ENCODE results near the gene PLET1.

DNA sequence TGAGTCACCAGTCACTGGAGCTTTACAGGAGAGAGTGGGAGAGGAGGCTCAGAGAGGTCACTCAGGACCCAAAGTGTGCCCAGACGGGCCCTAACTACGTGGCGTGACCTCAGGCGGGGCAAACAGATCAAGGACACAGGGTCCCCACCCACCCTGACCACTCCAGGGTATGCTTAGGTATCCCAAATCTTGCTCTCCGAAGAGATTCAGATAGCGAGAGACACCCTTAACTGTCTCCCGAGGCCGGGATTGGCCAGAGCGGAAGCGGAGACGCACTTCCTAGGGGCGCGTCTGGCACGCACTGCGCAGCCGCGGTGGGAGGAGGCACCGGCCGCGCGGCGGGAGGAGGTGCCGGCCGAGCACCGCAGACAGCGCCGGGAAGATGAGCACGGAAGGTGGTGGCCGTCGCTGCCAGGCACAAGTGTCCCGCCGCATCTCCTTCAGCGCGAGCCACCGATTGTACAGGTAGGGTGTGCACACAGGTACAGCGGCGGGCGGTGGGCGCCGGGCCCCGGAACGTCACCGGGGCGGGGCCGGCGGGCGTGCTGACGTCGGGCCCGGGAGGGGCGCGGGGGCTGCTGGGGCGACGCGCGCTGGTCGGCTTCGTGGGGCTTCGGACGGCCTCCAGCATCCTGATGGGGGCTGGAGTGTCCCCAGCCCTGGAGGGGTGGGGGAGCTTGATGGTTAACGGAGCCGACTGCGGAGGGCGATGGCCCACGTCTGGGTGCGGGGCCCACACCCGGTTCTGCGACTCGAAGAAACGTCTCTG lies 34.4 kb downstream of the PLET1 start, which contains the start of gene PTS:
- TF ChIP-seq, protein P1, sequence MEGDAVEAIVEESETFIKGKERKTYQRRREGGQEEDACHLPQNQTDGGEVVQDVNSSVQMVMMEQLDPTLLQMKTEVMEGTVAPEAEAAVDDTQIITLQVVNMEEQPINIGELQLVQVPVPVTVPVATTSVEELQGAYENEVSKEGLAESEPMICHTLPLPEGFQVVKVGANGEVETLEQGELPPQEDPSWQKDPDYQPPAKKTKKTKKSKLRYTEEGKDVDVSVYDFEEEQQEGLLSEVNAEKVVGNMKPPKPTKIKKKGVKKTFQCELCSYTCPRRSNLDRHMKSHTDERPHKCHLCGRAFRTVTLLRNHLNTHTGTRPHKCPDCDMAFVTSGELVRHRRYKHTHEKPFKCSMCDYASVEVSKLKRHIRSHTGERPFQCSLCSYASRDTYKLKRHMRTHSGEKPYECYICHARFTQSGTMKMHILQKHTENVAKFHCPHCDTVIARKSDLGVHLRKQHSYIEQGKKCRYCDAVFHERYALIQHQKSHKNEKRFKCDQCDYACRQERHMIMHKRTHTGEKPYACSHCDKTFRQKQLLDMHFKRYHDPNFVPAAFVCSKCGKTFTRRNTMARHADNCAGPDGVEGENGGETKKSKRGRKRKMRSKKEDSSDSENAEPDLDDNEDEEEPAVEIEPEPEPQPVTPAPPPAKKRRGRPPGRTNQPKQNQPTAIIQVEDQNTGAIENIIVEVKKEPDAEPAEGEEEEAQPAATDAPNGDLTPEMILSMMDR (IDR thresholded peaks at IDR 0.05): no peak
- TF ChIP-seq ZFX (IDR thresholded peaks at IDR 0.05; ENCODE audit: borderline replicate concordance): no peak

All from 22Rv1 (cell line).